Cardiac muscle cell (in vitro differentiated cells and primary cell): Measurements from ENCODE around the gene CCL18. TPM values are rescaled to one million over a fixed set of nuclear protein-coding genes. Genes with fewer than 3 reads are reported as not detected.
"Not testable (repeated sequence)": the region's sequence is repeated elsewhere in the genome, so short reads cannot be mapped to it uniquely, and the experiment has no call there.

Experiments
- DNase-seq, 2 donors: peaks; one replicate each; pipeline versions ENCODE4 v3.0.0 to v3.0.0-alpha.2; 2010 to 2017; ENCODE audit warnings: low read depth in 1 of 2, low spot score in 1 of 2
- H3K27ac ChIP-seq: fragments of 200-600 bp; sonication (generic); 2 replicates; pipeline ENCODE4 v1.5.1; 2016
- H3K27me3 ChIP-seq: fragments of 200-600 bp; sonication (generic); 2 replicates; pipeline ENCODE4 v1.6.0; 2016; ENCODE audit warnings: control low read depth
- H3K36me3 ChIP-seq: fragments of 200-600 bp; sonication (generic); 2 replicates; pipeline ENCODE4 v1.5.1; 2016; ENCODE audit warnings: control low read depth
- H3K4me1 ChIP-seq: fragments of 200-600 bp; sonication (generic); 2 replicates; pipeline ENCODE4 v1.8.1; 2017; ENCODE audit warnings: low read depth, mild to moderate bottlenecking, mixed run types
- H3K4me3 ChIP-seq: fragments of 200-600 bp; sonication (generic); 2 replicates; pipeline ENCODE4 v1.5.1; 2016; ENCODE audit warnings: mild to moderate bottlenecking
- H3K9me3 ChIP-seq: fragments of 200-600 bp; sonication (generic); 2 replicates; pipeline ENCODE4 v1.5.1; 2017; ENCODE audit warnings: low read depth, mild to moderate bottlenecking, control low read depth
- polyA plus RNA-seq: library from polyadenylated mRNA; unstranded; fragments of >200 nt; fragmentation: Nextera tagmentation; extraction: Ambion mirVana; gene quantifications from 2 replicates; pipeline ENCODE4 v1.2.1, GENCODE V29; 2016
- total RNA-seq: library from RNA; depleted of rRNA; stranded (reverse); fragments of >200 nt; gene quantifications from 2 replicates; pipeline ENCODE4 v1.2.3, GENCODE V29; 2016
- TF ChIP-seq, protein P1 (sequence below): IDR thresholded peaks from 2 replicates; pipeline ENCODE4 v1.5.1; 2012; ENCODE audit warnings: low read depth, mild to moderate bottlenecking, low read length

Gene CCL18
- total and polyA plus RNA-seq, 2 experiments from 2014 or later, result not detected

DNA sequence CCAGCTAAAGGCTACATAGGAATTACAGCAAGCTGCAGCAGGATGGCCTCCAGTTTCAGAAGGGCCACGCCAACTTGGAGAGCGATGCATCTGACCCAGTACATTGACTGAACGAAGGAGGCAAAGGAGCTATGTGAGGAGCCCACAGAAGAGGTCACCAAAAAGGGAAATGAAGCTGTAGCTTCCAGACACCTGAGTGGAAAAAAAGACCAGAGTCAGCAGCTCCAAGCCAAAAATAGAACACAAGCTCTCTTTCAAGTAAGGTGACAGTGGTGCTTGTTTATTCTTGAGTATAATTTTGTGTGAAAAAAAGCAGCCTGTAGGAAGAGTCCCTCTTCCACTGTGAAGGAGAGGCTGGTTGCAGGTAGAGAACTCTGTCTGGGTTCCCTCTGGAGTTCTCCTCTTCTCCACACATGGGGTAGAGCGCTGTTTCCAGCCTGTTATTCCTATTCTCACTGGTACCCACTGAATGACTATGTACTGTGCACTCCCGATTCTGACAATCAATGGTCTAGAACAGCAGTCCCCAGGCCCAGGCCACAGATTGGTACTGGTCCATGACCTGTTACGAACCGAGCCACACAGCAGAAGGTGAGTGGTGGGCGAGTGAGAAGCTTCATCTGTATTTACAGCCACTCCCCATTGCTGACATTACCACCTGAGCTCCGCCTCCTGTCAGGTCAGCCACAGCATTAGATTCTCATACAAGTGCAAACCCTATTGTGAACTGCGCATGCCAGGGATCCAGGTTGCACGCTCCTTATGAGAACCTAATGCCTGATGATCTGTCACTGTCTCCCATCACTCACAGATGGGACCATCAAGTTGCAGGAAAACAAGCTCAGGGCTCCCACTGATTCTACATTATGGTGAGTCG is 54.6 kb downstream of the CCL18 start:
- H3K4me3 ChIP-seq, result no peak overlapping the region
- H3K27me3 ChIP-seq, result peaks cover 3% of the 10 kb centered on the region
- no peak overlapping the region for H3K27ac ChIP-seq
- no peaks in the 10 kb centered on the region for H3K36me3 ChIP-seq
- peaks cover 3% of the 10 kb centered on the region for H3K4me1 ChIP-seq
- no peaks in the 10 kb centered on the region for H3K9me3 ChIP-seq
- TF ChIP-seq, protein P1, sequence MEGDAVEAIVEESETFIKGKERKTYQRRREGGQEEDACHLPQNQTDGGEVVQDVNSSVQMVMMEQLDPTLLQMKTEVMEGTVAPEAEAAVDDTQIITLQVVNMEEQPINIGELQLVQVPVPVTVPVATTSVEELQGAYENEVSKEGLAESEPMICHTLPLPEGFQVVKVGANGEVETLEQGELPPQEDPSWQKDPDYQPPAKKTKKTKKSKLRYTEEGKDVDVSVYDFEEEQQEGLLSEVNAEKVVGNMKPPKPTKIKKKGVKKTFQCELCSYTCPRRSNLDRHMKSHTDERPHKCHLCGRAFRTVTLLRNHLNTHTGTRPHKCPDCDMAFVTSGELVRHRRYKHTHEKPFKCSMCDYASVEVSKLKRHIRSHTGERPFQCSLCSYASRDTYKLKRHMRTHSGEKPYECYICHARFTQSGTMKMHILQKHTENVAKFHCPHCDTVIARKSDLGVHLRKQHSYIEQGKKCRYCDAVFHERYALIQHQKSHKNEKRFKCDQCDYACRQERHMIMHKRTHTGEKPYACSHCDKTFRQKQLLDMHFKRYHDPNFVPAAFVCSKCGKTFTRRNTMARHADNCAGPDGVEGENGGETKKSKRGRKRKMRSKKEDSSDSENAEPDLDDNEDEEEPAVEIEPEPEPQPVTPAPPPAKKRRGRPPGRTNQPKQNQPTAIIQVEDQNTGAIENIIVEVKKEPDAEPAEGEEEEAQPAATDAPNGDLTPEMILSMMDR, result no peak
- no peak for DNase-seq

- Histone ChIP-seq H3K36me3 (no peaks in the 10 kb centered on the region), H3K4me3 (no peak overlapping the region), H3K27me3 (peaks cover 3% of the 10 kb centered on the region), H3K4me1 (peaks cover 3% of the 10 kb centered on the region), H3K27ac (no peak overlapping the region), H3K9me3 (no peaks in the 10 kb centered on the region)
- TF ChIP-seq, protein P1, result no peak
- DNase-seq, result no peak
These were observed 56.1 kb downstream of the CCL18 start for GRCh38 chr17:36120221-36120620.

DNA sequence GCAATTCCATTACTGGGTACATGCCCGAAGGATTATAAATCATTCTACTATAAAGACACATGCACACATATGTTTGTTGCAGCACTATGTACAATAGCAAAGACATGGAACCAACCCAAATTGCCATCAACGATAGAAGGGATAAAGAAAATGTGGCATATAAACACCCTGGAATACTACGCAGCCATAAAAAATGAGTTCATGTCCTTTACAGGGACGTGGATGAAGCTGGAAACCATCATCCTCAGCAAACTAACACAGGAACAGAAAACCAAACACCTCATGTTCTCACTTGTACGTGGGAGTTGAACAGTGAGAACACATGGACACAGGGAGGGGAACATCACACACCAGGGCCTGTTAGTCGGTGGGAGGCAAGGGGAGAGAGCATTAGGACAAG is 57.0 kb downstream of the CCL18 start:
- not testable (repeated sequence) for DNase-seq, H3K9me3 ChIP-seq, H3K36me3 ChIP-seq, H3K4me3 ChIP-seq, H3K27me3 ChIP-seq, H3K4me1 ChIP-seq, H3K27ac ChIP-seq

Other genes starting within 250 kb of the CCL18 start
- gene HEATR9, start 195.4 kb upstream of the CCL18 start, total RNA-seq, result not detected in 2 replicates
- 0.09 and 0.36 TPM in 2 replicates for gene HEATR9, start 195.4 kb upstream of the CCL18 start, polyA plus RNA-seq
- not detected in 2 replicates for gene CCL5, start 183.9 kb upstream of the CCL18 start, total RNA-seq
- gene CCL5, start 183.9 kb upstream of the CCL18 start, polyA plus RNA-seq, result 0.10 TPM in 1 of 2 replicates, not detected in the other
- gene RDM1, start 133.5 kb upstream of the CCL18 start, total RNA-seq, result 0.35 and 6.4 TPM in 2 replicates
- 2.6 and 17.8 TPM in 2 replicates for gene RDM1, start 133.5 kb upstream of the CCL18 start, polyA plus RNA-seq
- not detected in 2 replicates for gene LYZL6, start 120.6 kb upstream of the CCL18 start, total RNA-seq
- not detected in 2 replicates for gene LYZL6, start 120.6 kb upstream of the CCL18 start, polyA plus RNA-seq
- gene CCL16, start 82.8 kb upstream of the CCL18 start, total RNA-seq, result not detected in 2 replicates
- gene CCL16, start 82.8 kb upstream of the CCL18 start, polyA plus RNA-seq, result not detected in 2 replicates
- gene CCL14, start 77.5 kb upstream of the CCL18 start, total RNA-seq, result not detected in 2 replicates
- not detected in 2 replicates for gene CCL14, start 77.5 kb upstream of the CCL18 start, polyA plus RNA-seq
- gene CCL15, start 62.7 kb upstream of the CCL18 start, total RNA-seq, result not detected in 2 replicates
- gene CCL15, start 62.7 kb upstream of the CCL18 start, polyA plus RNA-seq, result not detected in 2 replicates
- not detected in 2 replicates for gene CCL23, start 46.3 kb upstream of the CCL18 start, total RNA-seq
- gene CCL23, start 46.3 kb upstream of the CCL18 start, polyA plus RNA-seq, result not detected in 2 replicates
- gene CCL3, start 25.9 kb downstream of the CCL18 start, total RNA-seq, result not detected in 2 replicates
- not detected in 2 replicates for gene CCL3, start 25.9 kb downstream of the CCL18 start, polyA plus RNA-seq
- gene CCL4, start 39.6 kb downstream of the CCL18 start, total RNA-seq, result not detected in 2 replicates
- gene CCL4, start 39.6 kb downstream of the CCL18 start, polyA plus RNA-seq, result not detected in 2 replicates
- gene TBC1D3B, start 112.4 kb downstream of the CCL18 start, total RNA-seq, result 2.3 and 5.5 TPM in 2 replicates
- gene TBC1D3B, start 112.4 kb downstream of the CCL18 start, polyA plus RNA-seq, result 4.0 and 4.7 TPM in 2 replicates
- not detected in 2 replicates for gene CCL3L1, start 132.5 kb downstream of the CCL18 start, total RNA-seq
- 0.24 TPM in 1 of 2 replicates, not detected in the other for gene CCL3L1, start 132.5 kb downstream of the CCL18 start, polyA plus RNA-seq
- gene CCL4L2, start 146.8 kb downstream of the CCL18 start, total RNA-seq, result not detected in 2 replicates
- gene CCL4L2, start 146.8 kb downstream of the CCL18 start, polyA plus RNA-seq, result 0.21 TPM in 1 of 2 replicates, not detected in the other
- not detected in 2 replicates for gene TBC1D3I, start 200.3 kb downstream of the CCL18 start, total RNA-seq
- not detected in 2 replicates for gene TBC1D3I, start 200.3 kb downstream of the CCL18 start, polyA plus RNA-seq